Hepatocyte (in vitro differentiated cells): ENCODE measurements around the gene ZNF157. TPM values are rescaled to one million over a fixed set of nuclear protein-coding genes. Genes with fewer than 3 reads are reported as not detected.
"Not testable (repeated sequence)": the region's sequence is repeated elsewhere in the genome, so short reads cannot be mapped to it uniquely, and the experiment has no call there.

ENCODE experiments used
- DNase-seq: peaks from one replicate; pipeline ENCODE4 v3.0.0-alpha.2; 2016; ENCODE audit warnings: low spot score
- H2AFZ ChIP-seq: fragments of 200-600 bp; sonication (generic); 2 replicates; pipeline ENCODE4 v1.6.0; 2016; ENCODE audit warnings: antibody characterized with exemption, mild to moderate bottlenecking
- H3K27ac ChIP-seq: fragments of 200-600 bp; sonication (generic); 2 replicates; pipeline ENCODE4 v1.5.1; 2016; ENCODE audit warnings: mild to moderate bottlenecking
- H3K27me3 ChIP-seq: fragments of 200-600 bp; sonication (generic); 2 replicates; pipeline ENCODE4 v1.6.1; 2016
- H3K36me3 ChIP-seq: fragments of 200-600 bp; sonication (generic); replicated peaks from 2 replicates; pipeline ENCODE4 v1.5.1; 2016; ENCODE audit warnings: low read depth; ENCODE audit not compliant: insufficient read depth
- H3K4me1 ChIP-seq: fragments of 200-600 bp; sonication (generic); 2 replicates; pipeline ENCODE4 v1.5.1; 2016; ENCODE audit warnings: mild to moderate bottlenecking, moderate library complexity; ENCODE audit not compliant: insufficient read depth
- H3K4me2 ChIP-seq: fragments of 200-600 bp; sonication (generic); 2 replicates; pipeline ENCODE4 v1.6.0; 2016
- H3K4me3 ChIP-seq: fragments of 200-600 bp; sonication (generic); 2 replicates; pipeline ENCODE4 v1.5.1; 2016; ENCODE audit warnings: mild to moderate bottlenecking
- H3K79me2 ChIP-seq: fragments of 200-600 bp; sonication (generic); 2 replicates; pipeline ENCODE4 v1.6.0; 2017; ENCODE audit warnings: mild to moderate bottlenecking
- H3K9me2 ChIP-seq: fragments of 200-600 bp; sonication (generic); replicated peaks from 2 replicates; pipeline ENCODE4 v1.6.0; 2017; ENCODE audit warnings: mild to moderate bottlenecking; ENCODE audit not compliant: insufficient read depth
- H3K9me3 ChIP-seq: fragments of 200-600 bp; sonication (generic); 2 replicates; pipeline ENCODE4 v1.5.1; 2016; ENCODE audit warnings: low read depth, mild to moderate bottlenecking
- H4K20me1 ChIP-seq: fragments of 200-600 bp; sonication (generic); 2 replicates; pipeline ENCODE4 v1.6.0; 2016; ENCODE audit warnings: mild to moderate bottlenecking; ENCODE audit not compliant: insufficient read depth, poor library complexity, severe bottlenecking
- EZH2 ChIP-seq: fragments of 200-600 bp; sonication (generic); IDR thresholded peaks from 2 replicates; pipeline ENCODE4 v1.6.1; 2016; ENCODE audit warnings: antibody characterized with exemption, mild to moderate bottlenecking, borderline replicate concordance
- EZH2phosphoT487 ChIP-seq: fragments of 200-600 bp; sonication (generic); IDR thresholded peaks from one replicate; pipeline ENCODE4 v1.6.1; 2018; ENCODE audit warnings: antibody characterized with exemption, mild to moderate bottlenecking, low read depth, moderate library complexity; ENCODE audit not compliant: unreplicated experiment, severe bottlenecking
- WGBS: methylation state at CpG from one replicate; pipeline ENCODE4 v1.1.6; 2016; ENCODE audit warnings: low lambda C conversion rate; ENCODE audit errors: missing lambda C conversion rate; 5-methylcytosine and 5-hydroxymethylcytosine counted together
- polyA plus RNA-seq: library from polyadenylated mRNA; unstranded; fragments of >200 nt; fragmentation: Nextera tagmentation; extraction: Ambion mirVana; gene quantifications from 2 replicates; pipeline ENCODE4 v1.2.1, GENCODE V29; 2016
- total RNA-seq: library from RNA; depleted of rRNA; stranded (reverse); fragments of >200 nt; gene quantifications from 2 replicates; pipeline ENCODE4 v1.2.3, GENCODE V29; 2014
- TF ChIP-seq, protein P1 (sequence below): fragments of 200-600 bp; sonication (generic); IDR thresholded peaks from 2 replicates; pipeline ENCODE4 v1.5.1; 2016; ENCODE audit warnings: antibody characterized with exemption, mild to moderate bottlenecking; ENCODE audit not compliant: poor library complexity

The ZNF157 gene
- total and polyA plus RNA-seq, 2 experiments from 2014 or later = 0.33 TPM; not detected in 1

DNA sequence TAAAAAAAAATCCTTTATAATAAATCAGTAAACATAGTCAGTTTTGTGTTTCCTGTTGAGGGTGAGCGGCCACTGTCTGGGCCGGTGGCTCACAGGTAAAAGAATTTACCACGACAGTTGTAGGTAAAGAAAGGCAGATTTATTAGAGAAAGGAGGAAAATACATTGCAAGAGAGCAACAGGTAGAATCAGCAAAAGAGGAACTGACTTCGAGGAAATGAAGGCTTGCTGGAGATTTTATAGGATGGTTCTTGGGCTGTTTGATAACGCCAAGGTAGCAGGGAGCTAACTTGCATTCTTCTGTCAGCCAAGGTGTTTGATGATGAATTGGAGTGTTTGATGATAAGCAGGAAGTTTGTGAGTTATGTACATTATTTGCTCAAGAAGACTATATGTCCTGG, 2.8 kb downstream of the ZNF157 start:
- 73% methylated on average over 5 of the region's 5 CpGs for whole genome bisulfite sequencing
- DNase-seq = no peak
- no peak overlapping the region for H3K4me2 ChIP-seq
- no peaks in the 10 kb centered on the region for H4K20me1 ChIP-seq
- no peak overlapping the region for H3K27ac ChIP-seq
- no peaks in the 10 kb centered on the region for H3K27me3 ChIP-seq
- no peak overlapping the region for H3K4me3 ChIP-seq
- no peaks in the 10 kb centered on the region for H3K36me3 ChIP-seq
- no peaks in the 10 kb centered on the region for H3K9me2 ChIP-seq
- no peaks in the 10 kb centered on the region for H3K9me3 ChIP-seq
- TF ChIP-seq EZH2 (no peak), EZH2phosphoT487 (no peak)
- no peaks in the 10 kb centered on the region for H3K79me2 ChIP-seq
- no peaks in the 10 kb centered on the region for H3K4me1 ChIP-seq
- H2AFZ ChIP-seq = no peak overlapping the region

DNA sequence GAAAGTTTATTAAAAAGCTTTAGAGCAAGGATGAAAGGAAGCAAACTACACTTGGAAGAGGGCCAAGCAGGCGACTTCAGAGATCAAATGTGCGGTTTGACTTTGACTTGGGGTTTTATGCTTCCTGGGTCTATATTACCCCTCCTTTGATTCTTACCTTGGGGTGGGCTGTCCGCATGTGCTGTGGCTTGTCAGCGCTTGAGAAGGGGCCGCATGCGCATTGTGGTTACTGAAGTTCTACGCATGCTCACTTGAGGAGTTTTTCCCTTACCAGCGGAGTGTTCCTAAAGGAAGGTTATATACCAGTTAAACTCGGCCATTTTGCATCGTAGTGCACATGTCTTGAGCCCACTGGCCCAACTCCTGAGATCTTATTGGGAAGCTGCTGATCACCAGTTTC, 9.9 kb downstream of the ZNF157 start:
- Histone ChIP-seq H3K4me3 (no peak overlapping the region), H2AFZ (no peak overlapping the region), H3K4me1 (no peaks in the 10 kb centered on the region), H3K27me3 (no peaks in the 10 kb centered on the region), H3K36me3 (no peaks in the 10 kb centered on the region), H3K4me2 (no peak overlapping the region), H3K9me3 (no peaks in the 10 kb centered on the region), H4K20me1 (no peaks in the 10 kb centered on the region), H3K27ac (no peak overlapping the region), H3K79me2 (no peaks in the 10 kb centered on the region), H3K9me2 (no peaks in the 10 kb centered on the region)
- DNase-seq = no peak
- TF ChIP-seq EZH2 = no peak
- TF ChIP-seq, protein P1, sequence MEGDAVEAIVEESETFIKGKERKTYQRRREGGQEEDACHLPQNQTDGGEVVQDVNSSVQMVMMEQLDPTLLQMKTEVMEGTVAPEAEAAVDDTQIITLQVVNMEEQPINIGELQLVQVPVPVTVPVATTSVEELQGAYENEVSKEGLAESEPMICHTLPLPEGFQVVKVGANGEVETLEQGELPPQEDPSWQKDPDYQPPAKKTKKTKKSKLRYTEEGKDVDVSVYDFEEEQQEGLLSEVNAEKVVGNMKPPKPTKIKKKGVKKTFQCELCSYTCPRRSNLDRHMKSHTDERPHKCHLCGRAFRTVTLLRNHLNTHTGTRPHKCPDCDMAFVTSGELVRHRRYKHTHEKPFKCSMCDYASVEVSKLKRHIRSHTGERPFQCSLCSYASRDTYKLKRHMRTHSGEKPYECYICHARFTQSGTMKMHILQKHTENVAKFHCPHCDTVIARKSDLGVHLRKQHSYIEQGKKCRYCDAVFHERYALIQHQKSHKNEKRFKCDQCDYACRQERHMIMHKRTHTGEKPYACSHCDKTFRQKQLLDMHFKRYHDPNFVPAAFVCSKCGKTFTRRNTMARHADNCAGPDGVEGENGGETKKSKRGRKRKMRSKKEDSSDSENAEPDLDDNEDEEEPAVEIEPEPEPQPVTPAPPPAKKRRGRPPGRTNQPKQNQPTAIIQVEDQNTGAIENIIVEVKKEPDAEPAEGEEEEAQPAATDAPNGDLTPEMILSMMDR = no peak
- TF ChIP-seq EZH2phosphoT487 = no peak
- WGBS = 82% methylated on average over 10 of the region's 10 CpGs

DNA sequence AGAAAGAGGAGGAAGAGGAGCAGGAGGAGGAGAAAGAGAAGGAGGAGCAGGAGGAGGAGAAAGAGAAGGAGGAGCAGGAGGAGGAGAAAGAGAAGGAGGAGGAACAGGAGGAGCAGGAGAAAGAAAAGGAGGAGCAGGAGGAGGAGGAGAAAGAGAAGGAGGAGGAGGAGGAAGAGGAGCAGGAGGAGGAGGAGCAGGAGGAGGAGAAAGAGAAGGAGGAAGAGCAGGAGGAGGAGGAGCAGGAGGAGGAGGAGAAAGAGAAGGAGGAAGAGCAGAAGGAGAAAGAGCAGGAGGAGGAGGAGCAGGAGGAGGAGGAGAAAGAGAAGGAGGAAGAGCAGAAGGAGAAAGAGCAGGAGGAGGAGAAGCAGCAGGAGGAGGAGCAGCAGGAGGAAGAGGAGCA, 10.5 kb downstream of the ZNF157 start:
- DNase-seq, H3K4me2 ChIP-seq: not testable (repeated sequence)

DNA sequence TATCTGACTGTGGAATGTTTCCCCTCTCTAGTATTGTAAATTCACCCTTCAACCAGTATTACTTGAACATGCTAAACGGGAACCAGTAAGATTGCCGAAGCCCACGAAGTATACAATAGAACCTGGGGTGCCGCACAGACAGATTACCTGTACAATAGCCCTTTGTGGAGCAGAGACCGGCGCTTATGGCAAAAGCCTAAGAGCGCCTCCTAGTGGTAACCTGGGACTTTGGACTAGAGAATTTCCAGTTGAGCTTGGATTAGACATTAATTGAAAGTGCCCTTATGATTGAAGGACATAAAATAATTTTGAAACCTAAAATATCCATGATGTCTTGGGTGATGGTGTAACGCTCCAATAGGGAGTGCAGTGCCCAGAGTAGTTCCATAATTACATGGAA, 14.1 kb downstream of the ZNF157 start:
- Histone ChIP-seq H3K4me2 (peak overlapping the region; percentile 41), H3K9me3 (no peaks in the 10 kb centered on the region), H3K27ac (no peak overlapping the region), H3K4me3 (no peak overlapping the region), H3K36me3 (no peaks in the 10 kb centered on the region), H3K79me2 (no peaks in the 10 kb centered on the region), H4K20me1 (no peaks in the 10 kb centered on the region), H3K4me1 (no peaks in the 10 kb centered on the region), H3K27me3 (no peaks in the 10 kb centered on the region), H2AFZ (peak overlapping the region; percentile 46), H3K9me2 (no peaks in the 10 kb centered on the region)
- DNase-seq = peak; percentile 78
- no peak for TF ChIP-seq EZH2phosphoT487
- TF ChIP-seq, protein P1 = peak; percentile 71
- WGBS = 23% methylated on average over 8 of the region's 8 CpGs

More for the DNA sequence above, 10.5 kb downstream of the ZNF157 start:
- not testable (repeated sequence) for H3K4me1 ChIP-seq, H3K36me3 ChIP-seq, H4K20me1 ChIP-seq, H3K9me2 ChIP-seq, H3K4me3 ChIP-seq, H3K79me2 ChIP-seq, H2AFZ ChIP-seq, H3K9me3 ChIP-seq, H3K27ac ChIP-seq, H3K27me3 ChIP-seq

DNA sequence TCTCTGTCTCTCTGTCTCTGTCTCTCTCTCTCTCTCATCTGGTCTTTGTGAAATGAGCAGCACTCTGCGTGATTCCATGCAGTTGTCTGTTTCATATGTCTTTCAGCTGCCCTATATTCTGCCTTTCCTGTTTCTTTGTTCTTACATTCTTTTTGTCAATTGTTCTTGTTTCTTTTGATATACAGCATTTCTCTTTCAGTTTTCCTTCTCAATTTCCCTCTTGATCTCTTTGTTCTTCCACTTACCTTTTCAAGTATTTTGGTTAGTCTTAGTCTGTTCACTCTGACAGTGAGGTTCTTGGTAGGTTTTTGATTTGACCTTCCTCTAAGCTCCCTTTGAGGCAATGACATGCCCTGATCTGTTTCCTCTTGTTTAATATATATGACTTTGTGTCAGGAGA, 20.4 kb downstream of the ZNF157 start:
- H3K36me3 ChIP-seq = no peaks in the 10 kb centered on the region
- TF ChIP-seq EZH2phosphoT487 = no peak
- TF ChIP-seq EZH2 = no peak
- TF ChIP-seq, protein P1 = no peak
- no peaks in the 10 kb centered on the region for H3K9me2 ChIP-seq
- no peak for DNase-seq
- 60% methylated on average over 1 of the region's 1 CpG for WGBS
- no peak overlapping the region for H2AFZ ChIP-seq
- no peaks in the 10 kb centered on the region for H3K27me3 ChIP-seq
- no peaks in the 10 kb centered on the region for H3K9me3 ChIP-seq
- H3K4me2 ChIP-seq = no peak overlapping the region
- no peak overlapping the region for H3K27ac ChIP-seq
- H3K4me1 ChIP-seq = no peaks in the 10 kb centered on the region
- H3K79me2 ChIP-seq = no peaks in the 10 kb centered on the region
- no peaks in the 10 kb centered on the region for H4K20me1 ChIP-seq
- H3K4me3 ChIP-seq = no peak overlapping the region
